Measurements from ENCODE around the gene HHIPL1.

- TF ChIP-seq, protein P1, sequence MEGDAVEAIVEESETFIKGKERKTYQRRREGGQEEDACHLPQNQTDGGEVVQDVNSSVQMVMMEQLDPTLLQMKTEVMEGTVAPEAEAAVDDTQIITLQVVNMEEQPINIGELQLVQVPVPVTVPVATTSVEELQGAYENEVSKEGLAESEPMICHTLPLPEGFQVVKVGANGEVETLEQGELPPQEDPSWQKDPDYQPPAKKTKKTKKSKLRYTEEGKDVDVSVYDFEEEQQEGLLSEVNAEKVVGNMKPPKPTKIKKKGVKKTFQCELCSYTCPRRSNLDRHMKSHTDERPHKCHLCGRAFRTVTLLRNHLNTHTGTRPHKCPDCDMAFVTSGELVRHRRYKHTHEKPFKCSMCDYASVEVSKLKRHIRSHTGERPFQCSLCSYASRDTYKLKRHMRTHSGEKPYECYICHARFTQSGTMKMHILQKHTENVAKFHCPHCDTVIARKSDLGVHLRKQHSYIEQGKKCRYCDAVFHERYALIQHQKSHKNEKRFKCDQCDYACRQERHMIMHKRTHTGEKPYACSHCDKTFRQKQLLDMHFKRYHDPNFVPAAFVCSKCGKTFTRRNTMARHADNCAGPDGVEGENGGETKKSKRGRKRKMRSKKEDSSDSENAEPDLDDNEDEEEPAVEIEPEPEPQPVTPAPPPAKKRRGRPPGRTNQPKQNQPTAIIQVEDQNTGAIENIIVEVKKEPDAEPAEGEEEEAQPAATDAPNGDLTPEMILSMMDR (IDR thresholded peaks at IDR 0.05), result no peak
- TF ChIP-seq POLR2A (IDR thresholded peaks at IDR 0.05) (no peak), POLR2AphosphoS5 (IDR thresholded peaks at IDR 0.05) (no peak)
Measured at GRCh38 chr14:99660794-99661193, 15.9 kb downstream of the HHIPL1 start.

Data from breast epithelium (tissue), 3 donors.